T47D (cell line): ENCODE results near the gene MGAT5B.
"Not testable (repeated sequence)": the region's sequence is repeated elsewhere in the genome, so short reads cannot be mapped to it uniquely, and the experiment has no call there.

ENCODE experiments used
- DNase-seq, 2 experiments: peaks; one replicate each; pipeline versions ENCODE4 v3.0.0 to v3.0.0-alpha.2; 2011 to 2012; ENCODE audit warnings: low read depth in 1 of 2, low spot score in 1 of 2
- JUND ChIP-seq: IDR thresholded peaks from 2 replicates; pipeline ENCODE4 v1.6.1; 2012; ENCODE audit warnings: low read depth
- in situ Hi-C: cut with HindIII; loops from 2 replicates; pipeline ENCODE4 v1.10.0; 2016; ENCODE audit warnings: low sequenced_read_pairs, low pct_unique_long_range_greater_than_20kb

The MGAT5B gene

DNA sequence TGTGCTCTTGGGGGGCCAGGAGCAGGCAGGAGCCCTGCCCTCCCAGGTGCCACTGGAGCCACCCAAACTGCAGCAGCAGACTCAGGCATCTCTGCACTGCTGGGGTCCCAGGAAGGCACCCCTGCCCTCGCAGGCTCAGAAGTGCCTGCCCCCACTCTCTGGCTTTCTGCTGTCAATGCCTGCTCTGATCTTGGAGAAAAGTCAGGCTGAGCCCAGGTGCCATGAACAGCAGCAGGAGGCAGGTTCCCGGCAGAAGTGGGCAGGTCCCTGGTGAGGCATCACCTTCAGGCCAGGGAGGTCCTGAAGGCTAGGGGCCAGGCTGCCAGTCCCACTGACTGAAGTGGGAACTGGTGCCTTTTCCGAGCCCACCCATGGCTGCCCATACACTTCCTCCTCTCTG lies 106.5 kb downstream of the MGAT5B start:
- no peak for DNase-seq
- in situ Hi-C loops: loop anchor here (25.0 kb wide), 1 partner anchor 87 kb away; no protein-coding TSS in a partner anchor
- TF ChIP-seq JUND: no peak

- in situ Hi-C loops: loop anchor here (25.0 kb wide), 1 partner anchor 91 kb away; no protein-coding TSS in a partner anchor
- DNase-seq: not testable (repeated sequence)
Measured at GRCh38 chr17:76978050-76978449, 109.8 kb downstream of the MGAT5B start.

DNA sequence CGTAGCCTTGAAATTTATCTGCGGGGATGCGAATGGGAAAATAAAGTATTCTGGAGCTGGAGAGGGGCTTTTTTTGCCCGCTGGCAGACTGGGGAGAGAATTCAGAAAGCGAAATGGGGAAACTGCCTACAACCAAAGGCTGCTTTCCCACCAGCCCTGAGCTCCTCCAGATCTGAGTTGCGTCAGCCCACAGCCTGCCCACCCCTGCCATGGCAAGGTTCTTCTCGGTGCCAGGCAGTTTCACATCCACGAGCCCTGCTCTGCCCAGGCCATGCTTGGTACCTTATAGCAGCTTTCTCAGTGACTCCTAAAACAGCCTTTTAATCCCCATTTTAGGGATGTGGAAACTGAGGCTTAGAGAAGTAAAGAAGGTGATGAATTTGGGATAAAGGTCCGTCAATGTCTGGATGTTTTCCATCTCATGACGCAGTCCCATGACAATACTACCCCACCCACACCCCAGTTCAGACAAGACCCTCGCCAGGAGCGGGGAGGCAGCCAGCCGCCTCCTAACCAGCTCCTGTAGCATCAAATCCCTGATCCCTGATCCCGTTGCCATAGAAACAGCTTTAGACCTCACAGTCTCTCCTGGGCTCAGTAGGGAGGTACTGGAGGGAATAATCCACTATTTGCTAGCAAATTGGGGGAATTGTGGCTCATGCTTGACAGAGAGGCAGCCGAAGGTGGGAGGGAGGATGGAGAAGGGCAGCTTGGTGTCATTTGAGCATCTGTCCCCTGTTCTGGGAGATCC lies 113.5 kb downstream of the MGAT5B start:
- in situ Hi-C loops: loop anchor here (25.0 kb wide), 1 partner anchor 94 kb away; no protein-coding TSS in a partner anchor
- DNase-seq: no peak
- no peak for TF ChIP-seq JUND

GRCh38 chr17:76982408-76983074 lies 114.3 kb downstream of the MGAT5B start:
- DNase-seq: no peak
- no peak for TF ChIP-seq JUND
- in situ Hi-C loops: loop anchor here (25.0 kb wide), 1 partner anchor 95 kb away; no protein-coding TSS in a partner anchor

GRCh38 chr17:76983075-76983775 lies 115.0 kb downstream of the MGAT5B start:
- no peak for DNase-seq
- in situ Hi-C loops: loop anchor here (25.0 kb wide), 1 partner anchor 96 kb away; no protein-coding TSS in a partner anchor
- no peak for TF ChIP-seq JUND

- in situ Hi-C loops: loop anchor here (25.0 kb wide), 1 partner anchor 99 kb away; no protein-coding TSS in a partner anchor
- no peak for DNase-seq
- no peak for TF ChIP-seq JUND
Measured at GRCh38 chr17:76986365-76986764, 118.2 kb downstream of the MGAT5B start.

DNA sequence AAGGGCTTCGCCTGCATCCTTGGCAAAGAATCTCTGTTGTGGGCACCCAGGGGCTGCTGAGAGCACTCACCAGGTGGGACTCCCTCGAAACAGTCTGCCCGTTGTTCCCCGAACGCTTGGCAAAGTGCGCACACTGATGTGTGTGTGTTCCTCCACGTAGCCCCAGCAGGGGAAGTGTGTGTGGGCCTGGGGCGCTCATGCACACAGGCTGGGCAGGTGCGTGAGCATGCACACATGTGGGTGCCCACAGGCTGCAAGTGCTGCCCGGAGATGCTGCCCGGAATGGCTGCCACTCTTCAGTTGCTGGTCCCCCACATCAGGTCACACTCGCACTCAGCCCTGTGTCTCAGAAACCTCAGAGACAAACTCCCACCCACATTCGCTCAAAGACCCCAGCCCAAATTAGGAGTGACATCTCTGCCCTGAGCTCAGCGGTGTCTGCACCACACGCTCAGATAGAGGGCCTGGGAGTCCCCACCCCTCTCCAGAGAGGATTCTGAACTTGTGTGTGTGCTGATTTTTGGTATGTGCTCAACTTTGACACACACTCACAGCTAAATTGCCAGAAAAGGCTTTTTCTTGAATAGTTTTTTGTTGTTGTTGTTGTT lies 119.4 kb downstream of the MGAT5B start:
- in situ Hi-C loops: loop anchor here (25.0 kb wide), 1 partner anchor 100 kb away; no protein-coding TSS in a partner anchor
- TF ChIP-seq JUND: no peak

DNA sequence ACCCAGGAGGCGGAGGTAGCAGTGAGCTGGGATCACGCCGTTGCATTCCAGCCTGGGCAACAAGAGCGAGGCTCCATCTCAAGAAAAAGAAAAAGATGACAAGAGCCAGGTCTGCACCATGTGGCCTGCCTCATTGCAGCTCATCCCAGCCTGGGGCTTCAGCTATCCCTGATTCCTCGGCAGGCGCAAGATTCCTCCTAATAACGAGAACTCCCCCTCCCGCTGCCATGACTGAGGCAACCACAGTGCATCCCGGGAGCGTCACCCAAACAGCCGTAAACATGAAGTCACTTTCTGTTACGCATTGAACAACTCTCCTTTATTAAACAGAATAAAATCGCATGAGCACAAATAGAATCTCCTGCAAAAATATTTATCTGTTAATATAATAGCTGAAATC lies 120.6 kb downstream of the MGAT5B start:
- no peak for TF ChIP-seq JUND
- no peak for DNase-seq
- in situ Hi-C loops: loop anchor here (25.0 kb wide), 1 partner anchor 101 kb away; no protein-coding TSS in a partner anchor

More for the DNA sequence above, 119.4 kb downstream of the MGAT5B start:
- DNase-seq: no peak

- no peak for DNase-seq
- in situ Hi-C loops: loop anchor here (25.0 kb wide), 1 partner anchor 102 kb away; no protein-coding TSS in a partner anchor
- no peak for TF ChIP-seq JUND
Measured at GRCh38 chr17:76989519-76989918, 121.3 kb downstream of the MGAT5B start.

- in situ Hi-C loops: loop anchor here (25.0 kb wide), 1 partner anchor 106 kb away; no protein-coding TSS in a partner anchor
- TF ChIP-seq JUND: no peak
- no peak for DNase-seq
Measured at GRCh38 chr17:76992891-76993290, 124.7 kb downstream of the MGAT5B start.

- in situ Hi-C loops: loop anchor here (25.0 kb wide), 1 partner anchor 106 kb away; no protein-coding TSS in a partner anchor
- no peak for TF ChIP-seq JUND
- DNase-seq: no peak
Measured at GRCh38 chr17:76993651-76994050, 125.4 kb downstream of the MGAT5B start.

GRCh38 chr17:76994237-76994637 lies 126.0 kb downstream of the MGAT5B start:
- in situ Hi-C loops: loop anchor here (25.0 kb wide), 1 partner anchor 107 kb away; no protein-coding TSS in a partner anchor
- no peak for DNase-seq
- TF ChIP-seq JUND: no peak
